Kidney (tissue), 14 donors: ENCODE measurements around the gene VSTM2L. TPM values are rescaled to one million over a fixed set of nuclear protein-coding genes. Genes with fewer than 3 reads are reported as not detected.

ENCODE experiments used
- DNase-seq, 5 donors: peaks; one replicate each; pipeline ENCODE4 v3.0.0-alpha.2; 2013 to 2020
- FAIRE-seq: peaks from 2 replicates; lab custom pipeline; 2012; peaks lifted over from hg19 to GRCh38; lab: Jason Lieb, UNC
- H3K27ac ChIP-seq, 2 donors: one replicate each; pipeline ENCODE4 v1.7.0; 2013; ENCODE audit warnings: low read depth in 2 of 2, low read length in 2 of 2, inconsistent platforms in 1 of 2
- H3K27me3 ChIP-seq: one replicate; pipeline ENCODE4 v1.7.1; 2013; ENCODE audit warnings: low read length, inconsistent platforms; ENCODE audit not compliant: control insufficient read depth, insufficient read depth
- H3K36me3 ChIP-seq, 3 donors: one replicate each; pipeline versions ENCODE4 v1.7.0 to v1.7.1; 2013; ENCODE audit warnings: low read length in 3 of 3, control low read depth in 1 of 3, inconsistent platforms in 1 of 3; ENCODE audit not compliant: insufficient read depth in 3 of 3, control insufficient read depth in 2 of 3
- H3K4me1 ChIP-seq, 3 donors: one replicate each; pipeline versions ENCODE4 v1.7.0 to v1.7.1; 2013; ENCODE audit warnings: low read length in 3 of 3, inconsistent platforms in 1 of 3, low read depth in 1 of 3; ENCODE audit not compliant: control insufficient read depth in 2 of 3, insufficient read depth in 2 of 3
- H3K4me3 ChIP-seq, 3 donors: one replicate each; pipeline versions ENCODE4 v1.7.0 to v1.8.1; 2013; ENCODE audit warnings: low read length in 3 of 3, control low read depth in 1 of 3, inconsistent platforms in 1 of 3
- H3K9ac ChIP-seq, 3 donors: one replicate each; pipeline versions ENCODE4 v1.7.0 to v1.7.1; 2013; ENCODE audit warnings: low read length in 3 of 3, control low read depth in 1 of 3, inconsistent platforms in 1 of 3
- H3K9me3 ChIP-seq, 3 donors: one replicate each; pipeline versions ENCODE4 v1.7.0 to v1.7.1; 2013; ENCODE audit warnings: low read length in 3 of 3, control low read depth in 1 of 3, inconsistent platforms in 1 of 3; ENCODE audit not compliant: control insufficient read depth in 2 of 3, insufficient read depth in 1 of 3
- CTCF ChIP-seq: IDR thresholded peaks from 3 replicates; pipeline ENCODE4 v1.5.1; 2012; ENCODE audit warnings: mild to moderate bottlenecking, moderate library complexity, borderline replicate concordance; ENCODE audit not compliant: insufficient read depth; ENCODE audit errors: extremely low read depth
- intact Hi-C: fragments of 100-400 bp; cut with DNase I; formaldehyde crosslinking; loops from one replicate; pipeline ENCODE4 v1.11.1; 2022
- polyA plus RNA-seq: library from polyadenylated mRNA; stranded (reverse); fragments of 350-450 nt; fragmentation: Illumina TruSeq; extraction: RNeasy Lipid Tissue Mini Kit (QIAGEN cat#74804); gene quantifications from one replicate; pipeline ENCODE4 v1.2.3, GENCODE V29; 2014; ENCODE audit warnings: low read depth, low replicate concordance; ENCODE audit not compliant: insufficient read depth
- total RNA-seq: library from RNA; stranded (reverse); fragmentation: NEBNext Ultra II Directional; extraction: Animal tissue kit (Norgen Biotek cat#: 25700); gene quantifications from one replicate; pipeline ENCODE4 v1.2.1, GENCODE V29; 2021
- donor health status: control.
- donor health status: control.
- donor health status: control.
- donor health status: control.
- donor health status: control.
- donor health status: DM: yes; HTN: yes; CAD: no.
- donor health status: Normal renal cell carcinoma (clear cell type).

VSTM2L gene
- total and polyA plus RNA-seq, 2 donors from 2014 or later = 2.8 to 4.1 TPM

GRCh38 chr20:37894454-37894853 is 8.5 kb upstream of the VSTM2L start:
- no peak for TF ChIP-seq CTCF
- no peak overlapping the region for H3K27ac ChIP-seq
- H3K4me3 ChIP-seq = no peak overlapping the region
- no peak for FAIRE-seq
- no peaks in the 10 kb centered on the region for H3K4me1 ChIP-seq
- no peaks in the 10 kb centered on the region for H3K9me3 ChIP-seq
- H3K9ac ChIP-seq = no peak overlapping the region
- DNase-seq = no peak
- H3K36me3 ChIP-seq = no peaks in the 10 kb centered on the region
- intact Hi-C loops = no loop called here
- no peaks in the 10 kb centered on the region for H3K27me3 ChIP-seq

GRCh38 chr20:37895166-37895565 is 7.8 kb upstream of the VSTM2L start:
- H3K9me3 ChIP-seq = no peaks in the 10 kb centered on the region
- no peak for DNase-seq
- no peak for TF ChIP-seq CTCF
- H3K36me3 ChIP-seq = no peaks in the 10 kb centered on the region
- H3K27ac ChIP-seq = no peak overlapping the region
- H3K4me1 ChIP-seq = no peaks in the 10 kb centered on the region
- H3K4me3 ChIP-seq = no peak overlapping the region
- FAIRE-seq = no peak
- no peak overlapping the region for H3K9ac ChIP-seq
- intact Hi-C loops = no loop called here
- H3K27me3 ChIP-seq = no peaks in the 10 kb centered on the region

- no peak for FAIRE-seq
Measured at GRCh38 chr20:37896932-37897548, 5.9 kb upstream of the VSTM2L start.

More at GRCh38 chr20:37896932-37897548, 5.9 kb upstream of the VSTM2L start:
- H3K9me3 ChIP-seq = no peaks in the 10 kb centered on the region
- DNase-seq = no peak
- no peak overlapping the region for H3K27ac ChIP-seq
- no peaks in the 10 kb centered on the region for H3K27me3 ChIP-seq
- no peaks in the 10 kb centered on the region for H3K4me1 ChIP-seq
- no peaks in the 10 kb centered on the region for H3K36me3 ChIP-seq
- H3K4me3 ChIP-seq = no peak overlapping the region
- TF ChIP-seq CTCF = no peak
- intact Hi-C loops = no loop called here
- no peak overlapping the region for H3K9ac ChIP-seq
